ENCODE data around the gene TTC24. TPM values are rescaled to one million over a fixed set of nuclear protein-coding genes. Genes with fewer than 3 reads are reported as not detected.
A peak's percentile ranks its signal among the peaks of the same experiment; 100 is the strongest.

Gene TTC24
- total and polyA plus RNA-seq, 4 donors = 0.12 to 0.31 (median 0.23) TPM; not detected in 1

- H3K27ac ChIP-seq (ENCODE audit: low read depth in 1 of 2, low read length in 1 of 2) = peak overlapping the region; percentile 91
- no peak for ATAC-seq (ENCODE audit: insufficient read depth, low FRiP score)
- H3K9ac ChIP-seq (ENCODE audit: insufficient read depth in 1 of 2, low read length in 2 of 2) = no peak overlapping the region
- peaks cover 0 to 12% (median 3%) of the 10 kb centered on the region in 5 donors for H3K4me1 ChIP-seq (ENCODE audit: control insufficient read depth in 5 of 5, insufficient read depth in 5 of 5, low read length in 5 of 5)
- H3K4me3 ChIP-seq = no peak overlapping the region
- 87 to 92% methylated on average over 10 of the region's 10 CpGs for WGBS, 2 donors
- H3K36me3 ChIP-seq (ENCODE audit: control insufficient read depth in 4 of 4, insufficient read depth in 4 of 4, low read length in 4 of 4) = peaks cover 0 to 18% (median 6%) of the 10 kb centered on the region in 4 donors
- TF ChIP-seq, protein P1, sequence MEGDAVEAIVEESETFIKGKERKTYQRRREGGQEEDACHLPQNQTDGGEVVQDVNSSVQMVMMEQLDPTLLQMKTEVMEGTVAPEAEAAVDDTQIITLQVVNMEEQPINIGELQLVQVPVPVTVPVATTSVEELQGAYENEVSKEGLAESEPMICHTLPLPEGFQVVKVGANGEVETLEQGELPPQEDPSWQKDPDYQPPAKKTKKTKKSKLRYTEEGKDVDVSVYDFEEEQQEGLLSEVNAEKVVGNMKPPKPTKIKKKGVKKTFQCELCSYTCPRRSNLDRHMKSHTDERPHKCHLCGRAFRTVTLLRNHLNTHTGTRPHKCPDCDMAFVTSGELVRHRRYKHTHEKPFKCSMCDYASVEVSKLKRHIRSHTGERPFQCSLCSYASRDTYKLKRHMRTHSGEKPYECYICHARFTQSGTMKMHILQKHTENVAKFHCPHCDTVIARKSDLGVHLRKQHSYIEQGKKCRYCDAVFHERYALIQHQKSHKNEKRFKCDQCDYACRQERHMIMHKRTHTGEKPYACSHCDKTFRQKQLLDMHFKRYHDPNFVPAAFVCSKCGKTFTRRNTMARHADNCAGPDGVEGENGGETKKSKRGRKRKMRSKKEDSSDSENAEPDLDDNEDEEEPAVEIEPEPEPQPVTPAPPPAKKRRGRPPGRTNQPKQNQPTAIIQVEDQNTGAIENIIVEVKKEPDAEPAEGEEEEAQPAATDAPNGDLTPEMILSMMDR (IDR thresholded peaks at IDR 0.05; ENCODE audit: control extremely low read depth, extremely low read depth) = no peak
- DNase-seq = no peak
- H3K9me3 ChIP-seq (ENCODE audit: control insufficient read depth in 4 of 4, insufficient read depth in 3 of 4, low read length in 3 of 4) = no peaks in the 10 kb centered on the region
- no peaks in the 10 kb centered on the region for H3K27me3 ChIP-seq (ENCODE audit: control insufficient read depth in 3 of 3, insufficient read depth in 3 of 3, low read length in 2 of 3)
Measured at GRCh38 chr1:156590326-156591180, 11.0 kb downstream of the TTC24 start.

DNA sequence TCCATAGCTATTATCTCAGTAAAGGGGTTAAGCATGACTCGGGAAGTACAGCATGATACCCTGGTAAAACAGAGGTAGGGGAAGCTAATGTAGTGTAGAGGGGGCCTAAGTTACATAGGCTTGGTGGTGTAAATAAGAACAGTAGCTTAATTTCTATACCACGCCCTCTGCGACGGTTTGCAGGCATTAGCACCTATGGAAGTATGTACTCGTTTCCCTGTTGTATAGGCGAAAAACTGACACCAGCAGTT lies 11.6 kb downstream of the TTC24 start:
- no peaks in the 10 kb centered on the region for H3K27me3 ChIP-seq (ENCODE audit: control insufficient read depth in 3 of 3, insufficient read depth in 3 of 3, low read length in 2 of 3)
- WGBS, 2 donors = 22 to 23% methylated on average over 6 of the region's 6 CpGs
- H3K4me3 ChIP-seq = peak overlapping the region; percentile 54
- DNase-seq = no peak
- H3K9me3 ChIP-seq (ENCODE audit: control insufficient read depth in 4 of 4, insufficient read depth in 3 of 4, low read length in 3 of 4) = no peaks in the 10 kb centered on the region
- TF ChIP-seq, protein P1 (IDR thresholded peaks at IDR 0.05; ENCODE audit: control extremely low read depth, extremely low read depth) = no peak
- H3K4me1 ChIP-seq (ENCODE audit: control insufficient read depth in 5 of 5, insufficient read depth in 5 of 5, low read length in 5 of 5) = peaks cover 0 to 12% (median 3%) of the 10 kb centered on the region in 5 donors
- peak overlapping the region in 1 of 2 donors; percentile 90 for H3K9ac ChIP-seq (ENCODE audit: insufficient read depth in 1 of 2, low read length in 2 of 2)
- H3K36me3 ChIP-seq (ENCODE audit: control insufficient read depth in 4 of 4, insufficient read depth in 4 of 4, low read length in 4 of 4) = peaks cover 0 to 22% (median 10%) of the 10 kb centered on the region in 4 donors
- H3K27ac ChIP-seq (ENCODE audit: low read depth in 1 of 2, low read length in 1 of 2) = peak overlapping the region; percentile 91
- no peak for ATAC-seq (ENCODE audit: insufficient read depth, low FRiP score)

GRCh38 chr1:156591432-156592157 lies 12.1 kb downstream of the TTC24 start, which contains the start of gene NAXE:
Gene NAXE (plus strand): TSS chr1:156591776. CDS start chr1:156591805, 29 bp downstream.
- H3K4me3 ChIP-seq = peak within 1 kb of the TSS; percentile 79
- H3K27ac ChIP-seq (ENCODE audit: low read depth in 1 of 2, low read length in 1 of 2) = peak within 1 kb of the TSS; percentile 91
- H3K9me3 ChIP-seq (ENCODE audit: control insufficient read depth in 4 of 4, insufficient read depth in 3 of 4, low read length in 3 of 4) = no peaks in the 10 kb centered on the region
- H3K27me3 ChIP-seq (ENCODE audit: control insufficient read depth in 3 of 3, insufficient read depth in 3 of 3, low read length in 2 of 3) = no peaks in the 10 kb centered on the region
- peaks cover 0 to 12% (median 3%) of the 10 kb centered on the region in 5 donors for H3K4me1 ChIP-seq (ENCODE audit: control insufficient read depth in 5 of 5, insufficient read depth in 5 of 5, low read length in 5 of 5)
- peak within 1 kb of the TSS; percentile 69 to 90 for H3K9ac ChIP-seq (ENCODE audit: insufficient read depth in 1 of 2, low read length in 2 of 2)
- WGBS, 2 donors = 0% methylated on average over 56 to 60 of the region's 60 CpGs
- TF ChIP-seq, protein P1 (IDR thresholded peaks at IDR 0.05; ENCODE audit: control extremely low read depth, extremely low read depth) = no peak
- peaks cover 0 to 26% (median 11%) of the 10 kb centered on the region in 4 donors for H3K36me3 ChIP-seq (ENCODE audit: control insufficient read depth in 4 of 4, insufficient read depth in 4 of 4, low read length in 4 of 4)
- ATAC-seq (ENCODE audit: insufficient read depth, low FRiP score) (peak; percentile 96), DNase-seq (peak; percentile 75 to 80 (median 76))
